ENCODE data around the gene POLR2I.
"Not testable (repeated sequence)": the region's sequence is repeated elsewhere in the genome, so short reads cannot be mapped to it uniquely, and the experiment has no call there.

The POLR2I gene

GRCh38 chr19:36099166-36099785 is 15.4 kb downstream of the POLR2I start:
- DNase-seq = no peak

- no peak for DNase-seq
Measured at GRCh38 chr19:36097036-36097435, 17.6 kb downstream of the POLR2I start.

GRCh38 chr19:36093687-36094086 is 21.0 kb downstream of the POLR2I start:
- no peak for DNase-seq

- DNase-seq = no peak
Measured at GRCh38 chr19:36093146-36093662, 21.5 kb downstream of the POLR2I start.

- no peak for DNase-seq
Measured at GRCh38 chr19:36092566-36092965, 22.1 kb downstream of the POLR2I start.

GRCh38 chr19:36090910-36091695 is 23.6 kb downstream of the POLR2I start:
- no peak for DNase-seq

- DNase-seq = no peak
Measured at GRCh38 chr19:36089847-36090246, 24.8 kb downstream of the POLR2I start.

- no peak for DNase-seq
Measured at GRCh38 chr19:36086326-36086725, 28.3 kb downstream of the POLR2I start.

- no peak for DNase-seq
Measured at GRCh38 chr19:36084231-36085009, 30.3 kb downstream of the POLR2I start.

- no peak for DNase-seq
Measured at GRCh38 chr19:36082916-36083315, 31.8 kb downstream of the POLR2I start.

- no peak for DNase-seq
Measured at GRCh38 chr19:36081894-36082293, 32.8 kb downstream of the POLR2I start.

- DNase-seq = no peak
Measured at GRCh38 chr19:36081385-36081784, 33.3 kb downstream of the POLR2I start.

GRCh38 chr19:36079389-36079945 is 35.2 kb downstream of the POLR2I start:
- no peak for DNase-seq

GRCh38 chr19:36073121-36073876 is 41.4 kb downstream of the POLR2I start:
- no peak for DNase-seq

GRCh38 chr19:36072081-36072480 is 42.6 kb downstream of the POLR2I start:
- DNase-seq = no peak

GRCh38 chr19:36068810-36069499 is 45.7 kb downstream of the POLR2I start:
- DNase-seq = not testable (repeated sequence)

GRCh38 chr19:36067681-36068080 is 47.0 kb downstream of the POLR2I start:
- DNase-seq = no peak

GRCh38 chr19:36064826-36065225 is 49.8 kb downstream of the POLR2I start:
- DNase-seq = no peak
